ENCODE data around the gene SOX5. TPM values are rescaled to one million over a fixed set of nuclear protein-coding genes. Genes with fewer than 3 reads are reported as not detected.
"Not testable (repeated sequence)": the region's sequence is repeated elsewhere in the genome, so short reads cannot be mapped to it uniquely, and the experiment has no call there.

The SOX5 gene
- total RNA-seq, 1 donor from 2014 or later = 0.86 TPM

DNA sequence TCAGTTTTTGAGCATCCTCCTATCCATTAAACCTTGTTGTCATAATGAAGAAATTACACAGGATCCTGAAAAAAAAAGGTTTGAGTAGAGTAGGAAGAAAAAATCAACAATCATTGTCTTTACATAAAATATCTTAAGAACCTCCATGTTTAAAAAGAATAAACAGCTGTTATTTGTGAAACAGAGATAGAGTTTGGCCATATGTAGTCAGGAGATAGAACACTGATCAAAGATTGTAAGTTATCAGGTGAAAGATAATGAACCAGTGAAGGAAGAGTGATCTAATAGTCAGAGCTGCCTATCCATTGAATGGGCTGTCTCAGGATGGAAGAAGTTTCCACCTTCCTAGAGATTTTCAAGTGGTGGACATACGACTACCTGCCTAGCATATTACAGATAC, 397.1 kb downstream of the SOX5 start:
- intact Hi-C loops (cut with micrococcal nuclease) = no loop called here

DNA sequence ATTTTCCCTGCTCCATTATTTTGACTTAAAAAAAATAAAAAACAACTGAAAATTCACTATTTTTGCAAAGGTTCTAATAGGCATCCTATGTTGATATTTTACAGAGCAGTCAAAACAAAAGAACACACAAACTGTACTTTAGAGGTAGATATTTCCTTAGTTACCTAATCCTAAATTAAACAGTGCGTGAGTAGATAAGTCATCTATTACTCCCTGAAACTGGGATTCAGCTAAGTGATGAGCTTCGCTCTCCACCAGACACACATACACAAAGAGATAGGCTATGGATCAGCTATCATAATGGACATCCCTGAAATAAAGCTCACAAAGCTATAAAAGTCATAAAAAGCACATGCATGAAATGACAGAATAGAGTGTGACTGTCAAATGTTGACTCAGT, 398.7 kb downstream of the SOX5 start:
- intact Hi-C loops (cut with micrococcal nuclease) = no loop called here

DNA sequence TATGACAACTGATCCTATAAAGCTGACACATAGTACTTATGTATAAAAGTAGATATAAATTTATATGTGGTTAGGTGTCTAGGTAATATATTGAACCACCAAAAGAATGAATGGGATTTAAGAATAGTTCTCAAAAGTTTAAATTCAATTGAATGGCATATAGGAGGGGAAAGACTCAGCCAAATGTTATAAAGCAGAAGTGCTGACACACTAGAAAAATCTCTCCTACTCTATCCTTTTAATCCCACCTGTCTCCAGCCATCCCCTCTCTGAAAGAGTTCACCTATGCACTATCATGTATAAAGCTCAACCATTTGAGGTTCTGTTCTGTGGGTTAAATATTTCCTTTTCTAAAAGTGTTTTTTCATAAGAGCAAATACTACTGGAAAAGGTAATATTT, 400.7 kb downstream of the SOX5 start:
- intact Hi-C loops (cut with micrococcal nuclease) = no loop called here

DNA sequence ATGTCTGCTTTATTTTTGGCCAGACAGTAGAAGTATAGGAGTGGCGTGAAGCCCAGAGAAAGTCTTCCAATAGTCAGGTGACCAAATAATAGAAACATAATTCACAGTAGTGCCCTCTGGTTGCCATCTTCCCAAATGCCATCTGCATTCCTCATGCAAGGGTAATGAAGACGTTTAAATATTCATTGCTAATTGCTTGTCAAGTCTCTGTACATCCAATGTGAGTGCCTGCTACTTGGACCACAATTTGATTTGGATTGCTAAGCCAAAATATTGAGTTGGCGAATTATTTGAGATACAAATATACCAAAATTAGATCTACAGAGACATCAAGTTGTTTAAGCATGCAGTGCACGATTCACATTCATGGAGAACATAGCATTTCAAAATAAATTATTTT, 402.7 kb downstream of the SOX5 start:
- intact Hi-C loops (cut with micrococcal nuclease) = no loop called here

DNA sequence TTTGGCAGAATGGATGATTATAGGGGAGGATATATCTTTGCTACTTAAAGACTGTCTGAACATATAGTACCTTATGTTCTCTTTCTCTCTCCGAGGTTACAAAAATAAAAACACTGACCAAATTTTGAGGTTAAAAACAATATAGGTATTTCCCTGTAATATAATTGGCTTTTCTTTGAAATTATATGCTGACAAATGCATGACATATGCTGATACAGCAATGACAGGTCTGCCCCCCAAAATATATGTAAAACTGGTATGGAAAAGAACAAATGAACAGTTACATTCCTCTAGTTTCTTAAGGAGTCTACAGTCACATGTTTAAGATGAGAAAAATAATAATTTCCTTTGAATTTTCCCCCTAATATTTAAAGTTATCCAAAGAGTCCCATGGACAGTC, 405.7 kb downstream of the SOX5 start:
- intact Hi-C loops (cut with micrococcal nuclease) = no loop called here

DNA sequence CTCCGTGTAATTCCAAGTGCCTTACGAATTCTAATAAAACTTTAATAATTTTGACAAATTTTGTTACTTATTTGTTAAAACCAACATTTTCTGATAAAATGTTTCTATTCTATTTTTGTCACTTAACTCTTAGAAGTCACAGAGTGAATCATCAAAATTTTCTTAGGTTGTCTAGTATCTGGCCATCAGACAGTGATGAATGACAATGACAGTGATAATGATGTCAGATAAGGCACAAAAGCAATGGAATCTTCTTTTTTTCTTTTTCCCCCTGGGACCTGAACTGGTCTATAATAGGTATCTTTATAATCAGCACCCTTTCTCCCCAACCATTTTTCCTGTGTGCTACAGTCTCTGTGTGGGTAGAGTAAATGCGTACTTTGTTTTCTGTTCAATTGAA, 407.3 kb downstream of the SOX5 start:
- intact Hi-C loops (cut with micrococcal nuclease) = no loop called here

DNA sequence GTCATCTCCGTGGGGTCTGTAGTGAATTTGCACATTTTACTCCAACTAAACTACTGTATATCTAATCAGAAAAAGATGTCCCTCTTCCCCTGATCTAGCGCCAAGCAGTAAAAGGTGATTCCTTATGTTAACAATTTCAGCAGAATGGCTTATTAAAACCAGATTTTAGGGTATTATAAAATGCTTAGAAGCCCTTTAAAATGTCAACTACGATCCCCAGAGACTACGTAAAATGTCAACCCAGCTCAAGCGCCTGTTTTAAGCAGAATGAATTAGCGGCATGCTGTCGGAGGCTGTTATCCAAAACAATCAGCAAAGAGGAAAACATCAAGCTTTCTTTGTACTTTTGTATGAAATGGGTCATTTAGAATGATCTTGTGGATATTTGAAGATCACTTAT, 408.9 kb downstream of the SOX5 start:
- intact Hi-C loops (cut with micrococcal nuclease) = no loop called here

DNA sequence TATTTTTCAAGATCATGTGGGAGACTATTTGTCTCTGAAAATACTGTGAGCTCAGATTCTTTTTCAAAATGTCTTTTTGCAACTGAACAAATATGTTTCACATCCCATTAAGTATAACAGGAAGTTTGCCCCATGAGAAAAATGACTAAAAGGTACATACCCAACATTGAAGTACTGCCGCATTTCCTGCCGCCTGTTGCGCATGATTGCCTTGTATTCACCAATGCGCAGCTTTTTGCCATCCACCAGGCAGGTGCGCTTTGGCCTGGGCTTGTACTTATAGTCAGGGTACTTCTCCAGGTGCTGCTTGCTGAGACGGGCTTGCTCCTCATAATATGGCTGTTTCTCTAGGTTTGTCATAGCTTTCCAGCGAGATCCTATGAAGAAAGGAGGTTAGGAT, 413.2 kb downstream of the SOX5 start:
- intact Hi-C loops (cut with micrococcal nuclease) = no loop called here

DNA sequence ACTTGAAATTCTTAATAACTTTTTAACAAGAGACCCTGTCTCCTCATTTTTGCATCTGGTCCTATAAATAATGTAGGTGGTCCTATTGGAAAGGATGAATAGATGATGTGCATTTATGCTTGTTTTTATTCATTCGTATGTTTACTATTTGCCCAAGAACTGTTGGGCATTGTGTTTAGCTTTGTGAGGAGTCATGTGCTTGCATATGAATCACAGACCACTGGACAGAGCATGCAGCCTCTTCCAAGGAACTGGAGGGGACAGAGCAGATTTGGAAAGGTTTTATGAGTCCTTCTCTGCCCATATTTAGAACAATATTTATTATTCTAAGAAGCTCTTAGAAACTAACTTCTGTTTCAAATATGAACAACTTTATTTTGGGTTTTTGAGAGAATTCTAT, 414.0 kb downstream of the SOX5 start:
- intact Hi-C loops (cut with micrococcal nuclease) = no loop called here

DNA sequence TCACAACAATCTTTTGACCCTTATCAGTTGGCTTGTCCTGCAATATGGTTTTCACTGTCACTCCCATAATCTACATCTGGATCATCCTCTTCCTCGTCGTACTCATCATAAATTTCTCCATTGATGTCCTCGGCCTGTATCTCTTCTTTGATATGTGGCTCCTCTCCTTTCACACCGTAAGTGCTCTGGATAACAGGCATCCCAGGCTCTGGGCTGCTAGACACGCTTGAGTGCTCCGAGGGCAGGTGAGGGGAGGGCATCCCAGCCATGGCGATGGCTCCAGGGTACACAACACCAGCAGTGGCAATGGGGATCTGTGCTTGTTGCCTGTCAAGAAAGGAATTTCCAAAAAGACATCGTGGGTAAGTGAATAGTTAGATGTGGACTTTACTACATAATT, 415.3 kb downstream of the SOX5 start:
- intact Hi-C loops (cut with micrococcal nuclease) = no loop called here

DNA sequence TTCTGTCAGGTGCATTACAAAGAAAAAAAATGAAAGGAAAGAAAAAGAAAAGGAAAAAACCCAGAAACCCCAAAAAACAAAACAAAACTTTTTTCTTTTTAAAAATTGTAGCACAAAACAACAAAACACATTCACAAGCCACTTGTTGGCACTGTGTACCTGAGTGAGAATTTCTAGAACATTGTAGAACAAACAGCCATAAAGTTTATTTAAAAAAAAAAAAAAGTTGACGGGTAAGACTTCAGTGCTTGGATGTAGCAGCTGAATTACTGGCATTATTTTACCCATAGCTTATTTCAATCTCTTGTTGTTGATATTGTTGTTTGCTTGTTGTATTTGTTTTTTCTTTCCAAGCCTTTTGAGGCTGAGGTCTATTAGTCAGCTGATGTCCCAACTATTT, 415.8 kb downstream of the SOX5 start:
- intact Hi-C loops (cut with micrococcal nuclease) = no loop called here

DNA sequence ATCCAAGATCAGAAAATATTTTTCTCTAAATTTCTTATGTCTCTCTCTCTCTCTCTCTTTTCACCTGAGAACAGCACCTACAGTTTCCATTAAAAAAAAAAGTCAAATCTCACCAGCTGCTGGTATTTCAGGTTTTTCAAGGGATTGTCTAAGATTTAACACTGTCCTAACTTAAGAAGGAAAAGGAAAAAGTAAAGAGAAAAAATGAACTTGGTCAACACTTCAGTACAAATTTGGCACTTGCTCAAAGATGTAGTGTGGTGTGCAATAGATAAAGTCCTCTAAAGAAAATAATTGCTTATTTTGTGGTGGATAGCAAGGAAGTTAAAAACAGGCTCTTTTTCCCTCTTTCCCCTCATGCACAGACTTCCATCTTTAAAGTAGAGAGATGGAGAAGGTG, 416.2 kb downstream of the SOX5 start:
- intact Hi-C loops (cut with micrococcal nuclease) = no loop called here

DNA sequence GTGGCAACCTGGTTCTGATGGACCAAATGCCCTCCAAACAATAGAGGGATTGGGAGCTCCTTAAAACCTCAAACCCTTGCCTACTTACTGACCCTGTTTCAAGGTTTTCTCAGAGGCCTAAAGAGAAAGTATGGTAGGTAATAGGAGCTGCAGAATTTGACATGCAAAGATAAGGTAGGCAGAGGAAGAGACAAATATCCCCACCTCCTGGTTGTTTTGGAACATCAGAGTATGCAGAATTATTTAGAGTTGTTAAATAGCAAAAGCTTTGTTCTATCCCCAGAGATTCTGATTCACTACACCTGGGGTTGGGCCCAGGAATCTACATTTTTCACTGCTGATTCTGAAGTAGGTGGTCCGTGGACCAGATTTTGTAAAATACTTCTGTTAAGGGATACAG, 421.2 kb downstream of the SOX5 start:
- intact Hi-C loops (cut with micrococcal nuclease) = no loop called here

DNA sequence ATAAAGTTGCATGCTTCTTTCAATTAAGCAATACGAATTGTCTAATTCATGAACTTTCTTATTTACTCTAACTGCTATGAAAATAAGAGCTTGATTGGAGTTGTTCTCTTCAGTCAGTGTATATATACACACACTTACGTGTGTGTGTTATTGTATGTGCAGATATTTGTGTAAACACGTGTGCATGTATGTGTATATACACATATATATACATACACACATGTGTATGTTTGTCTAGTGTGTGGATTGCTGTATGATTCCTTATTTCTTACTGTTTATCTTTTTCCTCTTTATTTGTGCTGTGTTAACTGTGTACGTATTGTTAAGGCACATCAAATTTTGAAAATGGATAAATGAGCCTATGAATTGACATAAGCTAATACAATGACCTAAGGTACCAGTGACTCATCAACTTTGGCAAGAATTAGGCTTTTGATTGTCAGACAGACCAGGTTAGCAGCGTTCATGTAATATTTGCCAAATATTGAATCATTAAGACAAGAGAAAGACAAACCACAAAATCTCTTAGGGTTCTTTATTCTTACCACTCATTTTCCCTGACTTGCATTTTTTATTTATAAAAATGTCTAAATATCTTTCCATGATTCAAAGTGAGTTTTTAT, 423.9 kb downstream of the SOX5 start:
- intact Hi-C loops (cut with micrococcal nuclease) = no loop called here

DNA sequence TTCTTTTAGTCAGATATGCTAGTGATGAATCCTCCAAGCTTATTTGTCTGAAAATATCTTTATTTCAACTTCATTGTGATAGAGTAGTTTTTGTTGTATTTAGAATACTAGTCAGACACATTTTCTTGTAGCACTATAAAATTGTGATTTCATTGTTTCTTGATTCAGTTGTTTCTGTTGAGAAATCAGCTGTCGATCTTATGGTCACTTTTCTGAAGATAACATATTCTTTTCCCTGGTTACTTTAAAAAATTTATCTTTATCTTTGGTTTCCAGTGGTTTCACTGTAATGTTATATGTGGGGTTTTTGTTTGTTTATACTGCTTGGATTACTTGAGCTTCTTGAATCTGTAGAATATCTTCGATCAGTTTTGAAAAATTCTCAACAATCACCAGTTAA, 426.1 kb downstream of the SOX5 start:
- intact Hi-C loops (cut with micrococcal nuclease) = no loop called here

DNA sequence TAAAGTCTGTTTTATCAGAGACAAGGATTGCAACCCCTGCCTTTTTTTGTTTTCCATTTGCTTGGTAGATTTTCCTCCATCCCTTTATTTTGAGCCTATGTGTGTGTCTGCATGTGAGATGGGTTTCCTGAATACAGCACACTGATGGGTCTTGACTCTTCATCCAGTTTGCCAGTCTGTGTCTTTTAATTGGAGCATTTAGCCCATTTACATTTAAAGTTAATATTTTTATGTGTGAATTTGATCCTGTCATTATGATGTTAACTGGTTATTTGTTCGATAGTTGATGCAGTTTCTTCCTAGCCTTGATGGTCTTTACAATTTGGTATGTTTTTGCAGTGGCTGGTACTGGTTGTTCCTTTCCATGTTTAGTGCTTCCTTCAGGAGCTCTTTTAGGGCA, 430.0 kb downstream of the SOX5 start:
- intact Hi-C loops (cut with micrococcal nuclease) = not testable (repeated sequence)

DNA sequence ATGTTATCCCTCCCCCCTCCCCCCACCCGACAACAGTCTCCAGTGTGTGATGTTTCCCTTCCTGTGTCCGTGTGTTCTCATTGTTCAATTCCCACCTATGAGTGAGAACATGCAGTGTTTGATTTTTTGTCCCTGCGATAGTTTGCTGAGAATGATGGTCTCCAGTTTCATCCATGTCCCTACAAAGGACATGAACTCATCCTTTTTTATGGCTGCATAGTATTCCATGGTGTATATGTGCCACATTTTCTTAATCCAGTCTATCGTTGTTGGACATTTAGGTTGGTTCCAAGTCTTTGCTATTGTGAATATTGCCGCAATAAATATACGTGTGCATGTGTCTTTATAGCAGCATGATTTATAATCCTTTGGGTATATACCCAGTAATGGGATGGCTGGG, 433.7 kb downstream of the SOX5 start:
- intact Hi-C loops (cut with micrococcal nuclease) = not testable (repeated sequence)

DNA sequence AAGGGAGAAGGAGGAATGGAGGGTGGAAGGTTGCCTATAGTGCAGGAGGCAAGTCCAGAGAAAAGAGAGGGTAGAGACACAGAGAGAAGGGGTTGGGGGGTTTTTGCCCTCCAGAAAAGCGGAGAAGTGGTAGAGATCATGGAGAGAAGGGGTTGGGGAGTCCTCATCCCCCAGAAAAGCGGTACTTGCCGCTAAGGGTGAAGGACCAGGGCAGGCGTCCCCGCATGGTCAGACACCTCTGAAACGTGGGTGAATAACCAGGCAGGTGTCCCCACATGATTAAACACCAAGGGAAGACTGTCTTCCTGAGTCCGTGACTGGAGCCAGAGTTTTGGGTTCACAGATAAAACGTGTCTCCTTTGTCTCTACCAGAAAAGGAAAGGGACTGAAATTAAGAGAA, 439.0 kb downstream of the SOX5 start:
- intact Hi-C loops (cut with micrococcal nuclease) = no loop called here

DNA sequence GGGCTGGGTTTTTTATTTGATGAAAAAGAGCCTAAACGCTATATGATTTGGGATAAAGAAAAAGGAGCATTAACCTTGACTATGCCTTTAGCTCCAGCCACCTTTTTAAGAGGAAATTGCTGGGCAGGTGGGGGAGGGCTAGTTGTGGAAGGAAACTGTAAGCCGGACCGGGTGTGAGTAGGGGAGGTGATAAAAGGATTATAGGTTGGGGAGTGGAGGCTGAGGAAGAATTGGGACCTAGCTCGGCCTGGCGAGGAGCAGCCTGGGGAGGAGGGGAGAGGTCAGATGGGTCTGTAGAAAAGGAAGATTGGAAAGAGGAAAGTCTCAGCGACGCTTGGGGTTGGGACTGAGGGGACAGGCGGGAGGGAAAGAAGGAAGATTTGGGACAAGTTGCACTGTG, 439.6 kb downstream of the SOX5 start:
- intact Hi-C loops (cut with micrococcal nuclease) = not testable (repeated sequence)

DNA sequence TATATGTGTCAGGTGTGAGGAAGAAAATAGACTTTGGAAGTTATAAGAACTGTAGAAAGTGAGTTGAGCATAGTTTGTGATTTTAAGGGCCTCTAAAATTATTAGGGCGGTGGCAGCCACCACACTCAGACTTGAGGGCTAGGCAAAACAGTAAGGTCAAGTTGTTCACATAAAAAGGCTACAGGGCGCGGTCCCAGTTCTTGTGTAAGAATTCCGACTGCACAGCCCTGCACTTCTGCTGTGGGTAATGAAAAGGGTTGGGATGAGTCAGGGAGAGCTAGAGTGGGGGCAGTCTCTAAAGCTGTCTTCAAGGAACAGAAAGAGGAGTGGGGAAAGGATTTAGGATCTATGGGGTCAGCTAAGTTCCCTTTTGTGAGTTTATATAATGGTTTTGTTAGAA, 441.7 kb downstream of the SOX5 start:
- intact Hi-C loops (cut with micrococcal nuclease) = not testable (repeated sequence)

DNA sequence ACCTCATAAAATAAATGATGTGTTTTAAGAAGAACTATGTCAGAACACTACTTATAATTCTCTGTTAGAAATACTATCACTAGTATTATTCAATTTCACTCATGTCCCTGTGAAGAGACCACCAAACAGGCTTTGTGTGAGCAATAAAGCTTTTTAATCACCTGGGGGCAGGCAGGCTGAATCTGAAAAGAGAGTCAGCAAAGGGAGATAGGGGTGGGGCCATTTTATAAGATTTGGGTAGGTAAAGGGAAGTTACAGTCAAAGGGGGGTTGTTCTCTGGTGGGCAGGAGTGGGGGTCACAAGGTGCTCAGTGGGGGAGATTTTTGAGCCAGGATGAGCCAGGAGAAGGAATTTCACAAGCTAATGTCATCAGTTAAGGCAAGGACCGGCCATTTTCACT, 443.7 kb downstream of the SOX5 start:
- intact Hi-C loops (cut with micrococcal nuclease) = not testable (repeated sequence)

DNA sequence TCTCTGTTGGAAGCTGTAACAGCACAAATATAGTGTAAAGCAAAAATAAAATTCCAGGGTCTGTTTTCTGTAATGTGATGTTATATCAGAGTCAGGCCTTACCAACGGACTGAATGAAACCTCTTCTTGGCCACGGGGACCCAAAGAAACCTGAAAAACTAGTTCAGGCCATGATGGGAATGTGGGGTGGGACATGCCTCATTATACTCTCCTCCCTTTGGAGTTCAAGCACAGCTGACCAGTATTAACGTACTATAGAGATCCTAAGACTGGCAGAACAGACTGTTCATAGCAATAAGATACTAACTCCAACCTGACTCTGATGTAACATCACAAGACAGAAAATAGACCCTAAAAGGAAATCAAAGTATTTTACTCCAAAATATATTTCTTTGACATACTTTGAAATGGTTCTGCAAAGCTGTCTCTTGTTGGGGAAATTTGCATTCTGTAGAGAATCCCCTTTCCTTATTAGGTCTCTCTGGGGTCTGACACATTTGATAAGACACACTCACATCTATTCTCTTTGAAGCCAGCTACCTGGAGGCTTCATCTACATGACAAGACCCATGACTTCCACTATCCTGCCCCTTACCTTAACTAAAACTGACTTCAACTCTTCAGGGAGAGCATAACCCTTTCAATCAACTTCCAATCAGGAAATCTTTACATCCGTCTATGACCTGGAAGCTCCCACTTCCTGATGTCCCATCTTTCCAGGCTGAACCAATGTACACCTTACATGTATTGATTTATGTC, 444.6 kb downstream of the SOX5 start:
- intact Hi-C loops (cut with micrococcal nuclease) = no loop called here

DNA sequence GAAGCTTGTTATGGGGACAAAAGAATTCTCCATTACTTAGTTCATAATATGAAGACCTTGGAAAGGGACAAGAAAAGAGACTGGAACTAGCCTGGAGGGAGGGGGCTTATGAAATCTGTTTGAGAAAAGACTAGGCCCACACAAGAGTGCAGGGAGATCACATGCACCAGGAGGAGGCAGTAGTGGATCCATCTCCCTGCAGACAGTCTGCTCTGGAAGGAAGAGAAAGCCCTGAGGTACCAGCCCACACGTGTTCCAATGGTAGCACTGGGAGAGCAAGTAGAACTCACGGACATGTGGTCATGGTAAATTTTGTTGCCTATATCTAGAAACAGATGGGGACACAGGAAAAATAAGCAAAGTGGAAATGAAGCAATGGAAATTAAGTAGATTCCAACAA, 445.4 kb downstream of the SOX5 start:
- intact Hi-C loops (cut with micrococcal nuclease) = no loop called here
